Activated B cell treated with CpG ODN at 0.5 μM for 24 hours (primary cell): ENCODE data around the gene EHD2. TPM values are rescaled to one million over a fixed set of nuclear protein-coding genes. Genes with fewer than 3 reads are reported as not detected.
"Not testable (repeated sequence)": the region's sequence is repeated elsewhere in the genome, so short reads cannot be mapped to it uniquely, and the experiment has no call there.

Source experiments
- ATAC-seq: fragments of 200-7000 bp; cut with Tn5 transposase; one replicate; pipeline ENCODE4 v1.10.0; 2021; ENCODE audit warnings: low read depth, mild to moderate bottlenecking, moderate library complexity
- CTCF ChIA-PET: fragments of 350-600 bp; sonication (Branson Sonifier 250); formaldehyde crosslinking; loops from one replicate; lab custom pipeline; 2021; ENCODE audit warnings: antibody characterized with exemption; lab: Charles Lee
- POLR2A ChIA-PET: fragments of 350-600 bp; sonication (Branson Sonifier 250); formaldehyde crosslinking; loops from one replicate; lab custom pipeline; 2021; ENCODE audit warnings: antibody characterized with exemption; lab: Charles Lee
- DNase-seq: peaks from one replicate; pipeline ENCODE4 v3.0.0; 2022
- H3K27ac Mint-ChIP-seq: one replicate; pipeline ENCODE4 v1.8.0; 2020; ENCODE audit warnings: mixed read lengths
- H3K27me3 Mint-ChIP-seq: one replicate; pipeline ENCODE4 v1.8.0; 2021; ENCODE audit warnings: mixed read lengths
- H3K36me3 Mint-ChIP-seq: one replicate; pipeline ENCODE4 v1.8.0; 2021; ENCODE audit warnings: low read depth, mixed read lengths
- H3K4me1 Mint-ChIP-seq: one replicate; pipeline ENCODE4 v1.8.0; 2021; ENCODE audit warnings: mixed read lengths
- H3K4me3 Mint-ChIP-seq: one replicate; pipeline ENCODE4 v1.8.0; 2020; ENCODE audit warnings: mild to moderate bottlenecking, mixed read lengths
- H3K9me3 Mint-ChIP-seq: one replicate; pipeline ENCODE4 v1.8.0; 2020; ENCODE audit warnings: mixed read lengths
- intact Hi-C: fragments of 100-400 bp; cut with micrococcal nuclease; formaldehyde crosslinking; loops from one replicate; pipeline ENCODE4 v1.15.1; 2024
- total RNA-seq: library from RNA; stranded (reverse); gene quantifications from 2 replicates; pipeline ENCODE4 v1.2.3, GENCODE V29; 2022
- TF ChIP-seq, protein P1 (sequence below): fragments of 200-600 bp; IDR thresholded peaks from one replicate; pipeline ENCODE4 v1.8.0; 2022; ENCODE audit warnings: antibody characterized with exemption, mild to moderate bottlenecking

Gene EHD2, protein sequence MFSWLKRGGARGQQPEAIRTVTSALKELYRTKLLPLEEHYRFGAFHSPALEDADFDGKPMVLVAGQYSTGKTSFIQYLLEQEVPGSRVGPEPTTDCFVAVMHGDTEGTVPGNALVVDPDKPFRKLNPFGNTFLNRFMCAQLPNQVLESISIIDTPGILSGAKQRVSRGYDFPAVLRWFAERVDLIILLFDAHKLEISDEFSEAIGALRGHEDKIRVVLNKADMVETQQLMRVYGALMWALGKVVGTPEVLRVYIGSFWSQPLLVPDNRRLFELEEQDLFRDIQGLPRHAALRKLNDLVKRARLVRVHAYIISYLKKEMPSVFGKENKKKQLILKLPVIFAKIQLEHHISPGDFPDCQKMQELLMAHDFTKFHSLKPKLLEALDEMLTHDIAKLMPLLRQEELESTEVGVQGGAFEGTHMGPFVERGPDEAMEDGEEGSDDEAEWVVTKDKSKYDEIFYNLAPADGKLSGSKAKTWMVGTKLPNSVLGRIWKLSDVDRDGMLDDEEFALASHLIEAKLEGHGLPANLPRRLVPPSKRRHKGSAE
- total RNA-seq: not detected in 2 replicates

DNA sequence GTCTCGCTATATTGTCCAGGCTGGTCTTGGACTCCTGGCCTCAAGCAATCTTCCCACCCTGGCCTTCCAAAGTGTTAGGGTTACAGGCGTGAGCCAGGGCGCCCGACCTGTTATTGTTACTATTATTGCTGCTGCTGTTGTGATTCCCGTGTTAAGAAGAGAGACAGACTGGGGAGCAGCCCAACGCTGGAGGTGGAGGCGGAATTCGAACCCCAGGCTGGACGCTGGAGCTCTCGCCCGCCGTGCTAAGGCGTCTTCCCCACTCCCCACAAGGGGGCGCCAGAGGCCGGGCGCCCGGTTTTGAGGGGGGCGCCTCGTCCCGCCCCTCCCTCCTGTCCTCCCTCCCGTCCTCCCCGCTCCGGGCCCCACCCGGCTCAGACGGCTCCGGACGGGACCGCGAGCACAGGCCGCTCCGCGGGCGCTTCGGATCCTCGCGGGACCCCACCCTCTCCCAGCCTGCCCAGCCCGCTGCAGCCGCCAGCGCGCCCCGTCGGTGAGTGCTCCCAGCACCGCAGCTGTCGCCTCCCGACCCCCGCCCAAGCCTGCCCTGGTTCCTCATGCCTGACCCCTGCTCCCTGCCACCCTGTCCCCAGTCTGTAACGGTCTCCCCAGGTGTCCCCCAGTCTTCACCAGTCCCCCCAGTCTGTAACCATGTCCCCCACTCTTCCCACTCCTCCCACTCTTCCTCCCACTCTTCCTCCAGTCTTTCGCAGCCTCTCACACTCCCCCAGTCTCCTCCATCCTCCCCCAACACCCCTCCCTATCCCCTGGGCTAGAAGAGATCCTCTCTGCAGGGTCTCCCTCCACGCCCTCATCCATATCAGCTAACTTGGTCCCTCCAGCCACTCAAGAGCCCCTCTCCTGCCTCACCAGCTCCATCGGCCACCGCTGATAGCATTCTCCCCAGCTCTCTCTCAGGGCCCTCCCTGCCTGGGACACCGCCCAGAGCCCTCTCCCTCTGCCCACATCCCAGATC lies at the start of gene EHD2:
TSS of gene EHD2 (plus strand) at position 377 of the 976 bp plus-strand sequence. CDS start 3,191 bp downstream, outside the sequence.
- CTCF ChIA-PET: interaction anchor here (1.0 to 3.8 kb wide), 4 partner anchors 27 to 277 kb away, joined by 3 to 14 read pairs (median 7); partner anchors contain the start of gene NOP53
- no peak within 1 kb of the TSS for H3K4me3 Mint-ChIP-seq
- peaks cover 5% of the 10 kb centered on the region for H3K9me3 Mint-ChIP-seq
- no peak for DNase-seq
- TF ChIP-seq, protein P1, sequence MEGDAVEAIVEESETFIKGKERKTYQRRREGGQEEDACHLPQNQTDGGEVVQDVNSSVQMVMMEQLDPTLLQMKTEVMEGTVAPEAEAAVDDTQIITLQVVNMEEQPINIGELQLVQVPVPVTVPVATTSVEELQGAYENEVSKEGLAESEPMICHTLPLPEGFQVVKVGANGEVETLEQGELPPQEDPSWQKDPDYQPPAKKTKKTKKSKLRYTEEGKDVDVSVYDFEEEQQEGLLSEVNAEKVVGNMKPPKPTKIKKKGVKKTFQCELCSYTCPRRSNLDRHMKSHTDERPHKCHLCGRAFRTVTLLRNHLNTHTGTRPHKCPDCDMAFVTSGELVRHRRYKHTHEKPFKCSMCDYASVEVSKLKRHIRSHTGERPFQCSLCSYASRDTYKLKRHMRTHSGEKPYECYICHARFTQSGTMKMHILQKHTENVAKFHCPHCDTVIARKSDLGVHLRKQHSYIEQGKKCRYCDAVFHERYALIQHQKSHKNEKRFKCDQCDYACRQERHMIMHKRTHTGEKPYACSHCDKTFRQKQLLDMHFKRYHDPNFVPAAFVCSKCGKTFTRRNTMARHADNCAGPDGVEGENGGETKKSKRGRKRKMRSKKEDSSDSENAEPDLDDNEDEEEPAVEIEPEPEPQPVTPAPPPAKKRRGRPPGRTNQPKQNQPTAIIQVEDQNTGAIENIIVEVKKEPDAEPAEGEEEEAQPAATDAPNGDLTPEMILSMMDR: no peak
- POLR2A ChIA-PET: no interaction called here
- no peaks in the 10 kb centered on the region for H3K36me3 Mint-ChIP-seq
- no peak within 1 kb of the TSS for H3K27ac Mint-ChIP-seq
- H3K27me3 Mint-ChIP-seq: peaks cover 32% of the 10 kb centered on the region
- peaks cover 3% of the 10 kb centered on the region for H3K4me1 Mint-ChIP-seq
- no peak for ATAC-seq
- intact Hi-C loops: loop anchor here (1.0 kb wide), 1 partner anchor 30 kb away; no protein-coding TSS in a partner anchor

DNA sequence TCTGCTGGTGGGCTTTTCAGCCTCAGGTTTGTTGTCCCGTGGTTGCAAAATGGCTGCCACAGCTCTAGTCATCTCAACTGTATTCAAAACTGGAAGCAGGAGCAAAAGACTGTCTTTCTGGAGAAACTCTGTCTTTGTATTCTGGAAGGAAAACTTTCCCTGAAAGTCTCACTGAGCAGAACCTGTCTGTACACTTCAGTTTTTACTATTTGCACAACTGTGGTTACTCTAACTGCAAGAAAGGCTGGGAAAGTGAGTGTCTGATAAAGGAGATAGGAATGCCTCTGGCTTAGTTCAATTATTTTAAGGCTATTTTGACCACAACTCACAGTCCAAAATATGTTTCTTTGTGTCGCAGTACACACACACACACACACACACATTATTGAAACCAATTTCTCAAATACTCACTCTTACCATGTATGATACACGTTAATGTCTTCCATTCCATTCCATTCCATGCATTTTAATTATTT lies 49.7 kb upstream of the EHD2 start:
- H3K36me3 Mint-ChIP-seq: peaks cover 41% of the 10 kb centered on the region
- ChIA-PET POLR2A (no interaction called here), CTCF (no interaction called here)
- ATAC-seq (no peak), DNase-seq (no peak)
- H3K27me3 Mint-ChIP-seq: no peaks in the 10 kb centered on the region
- peaks cover 8% of the 10 kb centered on the region for H3K4me1 Mint-ChIP-seq
- no peak overlapping the region for H3K4me3 Mint-ChIP-seq
- TF ChIP-seq, protein P1: no peak
- H3K9me3 Mint-ChIP-seq: no peaks in the 10 kb centered on the region
- intact Hi-C loops: no loop called here
- no peak overlapping the region for H3K27ac Mint-ChIP-seq

DNA sequence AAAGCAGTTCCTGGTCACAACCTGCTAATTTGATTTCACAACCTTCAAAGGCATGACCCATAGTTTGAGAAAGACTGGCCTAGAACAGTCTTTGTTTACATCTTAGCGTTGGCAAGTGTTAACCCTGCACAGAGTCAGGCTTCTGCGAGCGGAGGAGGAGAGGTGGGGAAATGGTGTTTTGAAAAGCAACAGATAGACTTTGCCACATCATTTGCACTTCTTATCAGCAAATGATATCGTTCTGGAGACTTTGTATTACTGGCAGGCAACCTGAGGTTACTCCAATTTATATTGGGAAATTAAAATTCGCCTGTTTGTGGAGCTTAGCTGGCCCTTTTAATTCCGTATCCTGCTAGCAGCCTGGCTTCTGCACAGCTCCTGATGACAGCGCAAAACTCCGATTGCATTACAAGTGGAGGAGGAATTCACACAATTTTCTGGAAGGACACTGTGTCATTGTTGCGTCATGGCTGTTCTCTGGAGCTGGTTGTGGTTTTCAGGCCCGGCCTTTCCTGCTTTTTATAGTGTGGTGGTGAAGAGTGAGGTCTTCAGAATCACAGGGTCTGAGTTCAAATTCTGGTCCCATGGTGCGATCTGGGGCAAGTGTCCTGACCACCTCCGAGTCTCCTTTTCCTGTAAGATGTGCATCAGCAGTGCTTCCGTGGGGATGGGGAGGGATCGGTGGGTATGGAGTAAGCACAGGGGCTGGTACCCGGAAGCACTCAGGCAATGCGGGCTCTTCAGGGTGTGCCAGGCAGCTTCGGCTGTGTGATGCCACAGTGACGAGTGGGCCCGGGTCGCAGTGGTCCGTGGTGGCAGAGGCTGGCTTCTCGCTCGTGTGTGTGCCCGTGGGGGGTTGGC lies 49.1 kb upstream of the EHD2 start:
- ChIA-PET POLR2A (no interaction called here), CTCF (no interaction called here)
- DNase-seq (no peak), ATAC-seq (no peak)
- Mint-ChIP-seq H3K27me3 (no peaks in the 10 kb centered on the region), H3K4me1 (peaks cover 8% of the 10 kb centered on the region), H3K36me3 (peaks cover 39% of the 10 kb centered on the region), H3K9me3 (no peaks in the 10 kb centered on the region), H3K4me3 (no peak overlapping the region), H3K27ac (no peak overlapping the region)
- TF ChIP-seq, protein P1: no peak
- intact Hi-C loops: no loop called here

DNA sequence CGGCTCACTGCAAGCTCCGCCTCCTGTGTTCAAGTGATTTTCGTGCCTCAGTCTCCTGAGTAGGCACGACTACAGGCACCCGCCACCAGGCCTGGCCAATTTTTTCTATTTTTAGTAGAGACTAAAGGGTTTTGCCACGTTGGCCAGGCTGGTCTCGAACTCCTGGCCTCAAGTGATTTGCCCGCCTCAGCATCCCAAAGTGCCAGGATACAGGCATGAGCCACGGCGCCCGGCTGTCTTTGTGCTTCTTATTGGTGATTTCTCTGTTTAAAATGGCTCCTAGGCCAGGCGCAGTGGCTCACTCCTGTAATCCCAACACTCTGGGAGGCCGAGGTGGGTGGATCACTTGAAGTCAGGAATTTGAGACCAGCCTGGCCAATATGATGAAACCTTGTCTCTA lies 44.7 kb upstream of the EHD2 start:
- peaks cover 36% of the 10 kb centered on the region for H3K36me3 Mint-ChIP-seq
- H3K4me1 Mint-ChIP-seq, DNase-seq, H3K27me3 Mint-ChIP-seq, intact Hi-C loops, H3K4me3 Mint-ChIP-seq, CTCF ChIA-PET, ATAC-seq, H3K9me3 Mint-ChIP-seq, POLR2A ChIA-PET, H3K27ac Mint-ChIP-seq: not testable (repeated sequence)

DNA sequence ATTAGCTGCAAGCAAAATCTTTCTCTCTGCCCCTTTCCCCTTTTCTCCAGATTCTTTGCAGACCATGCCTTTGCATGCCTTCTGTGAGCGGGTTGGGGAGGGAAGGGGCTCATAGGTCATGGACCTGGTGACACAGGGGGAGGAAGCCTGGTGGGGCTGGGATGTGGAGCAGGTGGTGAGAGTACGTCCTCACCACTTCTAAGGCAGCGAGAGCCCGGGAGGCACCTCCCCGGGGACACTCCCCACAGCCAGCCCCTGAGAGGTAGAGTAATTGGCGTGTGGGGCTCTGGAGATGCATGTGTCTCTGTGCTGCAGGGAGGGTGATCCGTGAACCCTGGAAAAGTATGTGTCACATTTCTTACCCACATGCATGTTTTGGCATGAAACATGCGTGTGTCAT lies 42.5 kb upstream of the EHD2 start:
- TF ChIP-seq, protein P1: no peak
- H3K4me1 Mint-ChIP-seq: no peaks in the 10 kb centered on the region
- ChIA-PET CTCF (no interaction called here), POLR2A (no interaction called here)
- no peak for DNase-seq
- H3K27ac Mint-ChIP-seq: no peak overlapping the region
- intact Hi-C loops: no loop called here
- no peak overlapping the region for H3K4me3 Mint-ChIP-seq
- H3K9me3 Mint-ChIP-seq: no peaks in the 10 kb centered on the region
- no peak for ATAC-seq
- no peaks in the 10 kb centered on the region for H3K27me3 Mint-ChIP-seq
- peaks cover 43% of the 10 kb centered on the region for H3K36me3 Mint-ChIP-seq
